Measurements from ENCODE around the gene FXYD5.

DNA sequence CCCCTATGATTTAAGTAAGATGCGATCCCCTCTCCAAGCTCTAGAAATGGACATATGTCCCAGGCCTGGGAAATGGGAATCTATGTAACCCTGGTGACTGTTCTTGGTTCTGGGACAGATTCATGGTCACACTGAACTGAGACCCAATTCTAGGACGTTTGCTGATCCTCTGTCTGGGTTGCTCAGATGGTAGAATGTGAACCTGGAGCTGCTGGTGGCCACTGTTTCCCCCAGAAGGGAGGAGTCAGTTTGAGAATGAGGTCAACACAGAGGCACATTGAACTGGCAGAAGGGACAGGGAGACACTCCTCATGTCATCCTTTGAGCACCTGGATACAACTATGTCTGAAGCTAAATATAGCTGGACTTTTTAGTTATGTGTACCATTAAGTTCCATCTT, 44.9 kb downstream of the FXYD5 start:
- TF ChIP-seq CTCF (IDR thresholded peaks at IDR 0.05) (no peak), ZFX (IDR thresholded peaks at IDR 0.05; ENCODE audit: borderline replicate concordance) (no peak)
